ENCODE measurements around the gene TAOK3. TPM values are rescaled to one million over a fixed set of nuclear protein-coding genes. Genes with fewer than 3 reads are reported as not detected.

The TAOK3 gene
- total RNA-seq, 6 experiments from 2014 or later = 26.0 to 30.7 (median 28.0) TPM

DNA sequence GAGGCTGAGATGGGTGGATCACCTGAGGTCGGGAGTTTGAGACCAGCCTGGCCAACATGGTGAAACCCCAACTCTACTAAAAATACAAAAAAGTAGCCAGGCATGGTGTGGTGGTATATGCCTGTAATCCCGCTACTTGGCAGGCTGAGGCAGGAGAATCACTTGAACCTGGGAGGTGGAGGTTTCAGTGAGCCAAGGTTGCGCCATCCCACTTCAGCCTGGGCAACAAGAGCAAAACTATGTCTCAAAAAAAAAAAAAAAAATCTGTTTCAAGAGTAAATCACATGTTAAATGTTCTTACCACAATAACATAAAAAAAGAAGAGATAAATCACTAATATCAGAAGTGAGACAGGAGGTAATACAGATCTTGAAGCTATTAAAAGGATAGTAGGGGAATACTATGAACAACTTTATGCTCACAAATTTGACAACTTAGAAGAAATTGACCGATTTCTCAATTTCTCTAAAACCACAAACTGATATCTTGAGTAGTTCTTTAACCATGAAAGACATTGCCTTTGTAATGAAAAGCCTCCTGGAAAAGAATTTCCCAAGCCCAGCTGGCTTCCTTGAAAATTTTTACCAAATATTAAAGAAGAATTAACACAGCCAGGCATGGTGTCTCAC lies 37.7 kb downstream of the TAOK3 start:
- TF ChIP-seq, protein P1, sequence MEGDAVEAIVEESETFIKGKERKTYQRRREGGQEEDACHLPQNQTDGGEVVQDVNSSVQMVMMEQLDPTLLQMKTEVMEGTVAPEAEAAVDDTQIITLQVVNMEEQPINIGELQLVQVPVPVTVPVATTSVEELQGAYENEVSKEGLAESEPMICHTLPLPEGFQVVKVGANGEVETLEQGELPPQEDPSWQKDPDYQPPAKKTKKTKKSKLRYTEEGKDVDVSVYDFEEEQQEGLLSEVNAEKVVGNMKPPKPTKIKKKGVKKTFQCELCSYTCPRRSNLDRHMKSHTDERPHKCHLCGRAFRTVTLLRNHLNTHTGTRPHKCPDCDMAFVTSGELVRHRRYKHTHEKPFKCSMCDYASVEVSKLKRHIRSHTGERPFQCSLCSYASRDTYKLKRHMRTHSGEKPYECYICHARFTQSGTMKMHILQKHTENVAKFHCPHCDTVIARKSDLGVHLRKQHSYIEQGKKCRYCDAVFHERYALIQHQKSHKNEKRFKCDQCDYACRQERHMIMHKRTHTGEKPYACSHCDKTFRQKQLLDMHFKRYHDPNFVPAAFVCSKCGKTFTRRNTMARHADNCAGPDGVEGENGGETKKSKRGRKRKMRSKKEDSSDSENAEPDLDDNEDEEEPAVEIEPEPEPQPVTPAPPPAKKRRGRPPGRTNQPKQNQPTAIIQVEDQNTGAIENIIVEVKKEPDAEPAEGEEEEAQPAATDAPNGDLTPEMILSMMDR (IDR thresholded peaks at IDR 0.05) = no peak
- peaks cover 14% of the 10 kb centered on the region for H3K36me3 Mint-ChIP-seq (ENCODE audit: low read depth)
- no peak overlapping the region for H3K27ac Mint-ChIP-seq
- no peak for DNase-seq
- peaks cover 71% of the 10 kb centered on the region for H3K4me1 Mint-ChIP-seq (ENCODE audit: low read depth)
- no peaks in the 10 kb centered on the region for H3K9me3 Mint-ChIP-seq
- H3K27me3 Mint-ChIP-seq (ENCODE audit: insufficient read depth) = peaks cover 2% of the 10 kb centered on the region; the same call in 1 of the 2 replicates
- no peak overlapping the region for H3K4me3 Mint-ChIP-seq

- TF ChIP-seq, protein P1 (IDR thresholded peaks at IDR 0.05) = no peak
- Mint-ChIP-seq H3K27ac (no peak overlapping the region), H3K9me3 (no peaks in the 10 kb centered on the region), H3K4me3 (no peak overlapping the region), H3K27me3 (ENCODE audit: insufficient read depth) (peaks cover 2% of the 10 kb centered on the region; the same call in 1 of the 2 replicates), H3K4me1 (ENCODE audit: low read depth) (peaks cover 73% of the 10 kb centered on the region), H3K36me3 (ENCODE audit: low read depth) (peaks cover 10% of the 10 kb centered on the region)
- DNase-seq = no peak
These were observed 38.5 kb downstream of the TAOK3 start for GRCh38 chr12:118334241-118334640.

- H3K4me1 Mint-ChIP-seq (ENCODE audit: low read depth) = peaks cover 73% of the 10 kb centered on the region
- H3K4me3 Mint-ChIP-seq = no peak overlapping the region
- H3K27ac Mint-ChIP-seq = no peak overlapping the region
- H3K27me3 Mint-ChIP-seq (ENCODE audit: insufficient read depth) = peaks cover 2% of the 10 kb centered on the region; the same call in 1 of the 2 replicates
- H3K9me3 Mint-ChIP-seq = no peaks in the 10 kb centered on the region
- TF ChIP-seq, protein P1 (IDR thresholded peaks at IDR 0.05) = no peak
- DNase-seq = no peak
- peaks cover 17% of the 10 kb centered on the region; the same call in 1 of the 2 replicates for H3K36me3 Mint-ChIP-seq (ENCODE audit: low read depth)
These were observed 40.2 kb downstream of the TAOK3 start for GRCh38 chr12:118332511-118332910.

- H3K4me3 Mint-ChIP-seq = peak overlapping the region; percentile 74
- H3K27ac Mint-ChIP-seq = peak overlapping the region; percentile 91
- DNase-seq = peak; percentile 76
- H3K27me3 Mint-ChIP-seq (ENCODE audit: insufficient read depth) = peaks cover 2% of the 10 kb centered on the region; the same call in 1 of the 2 replicates
- peaks cover 22% of the 10 kb centered on the region; the same call in 1 of the 2 replicates for H3K36me3 Mint-ChIP-seq (ENCODE audit: low read depth)
- H3K9me3 Mint-ChIP-seq = no peaks in the 10 kb centered on the region
- TF ChIP-seq, protein P1 (IDR thresholded peaks at IDR 0.05) = no peak
- H3K4me1 Mint-ChIP-seq (ENCODE audit: low read depth) = peaks cover 66% of the 10 kb centered on the region
These were observed 42.2 kb downstream of the TAOK3 start for GRCh38 chr12:118330421-118331018.

DNA sequence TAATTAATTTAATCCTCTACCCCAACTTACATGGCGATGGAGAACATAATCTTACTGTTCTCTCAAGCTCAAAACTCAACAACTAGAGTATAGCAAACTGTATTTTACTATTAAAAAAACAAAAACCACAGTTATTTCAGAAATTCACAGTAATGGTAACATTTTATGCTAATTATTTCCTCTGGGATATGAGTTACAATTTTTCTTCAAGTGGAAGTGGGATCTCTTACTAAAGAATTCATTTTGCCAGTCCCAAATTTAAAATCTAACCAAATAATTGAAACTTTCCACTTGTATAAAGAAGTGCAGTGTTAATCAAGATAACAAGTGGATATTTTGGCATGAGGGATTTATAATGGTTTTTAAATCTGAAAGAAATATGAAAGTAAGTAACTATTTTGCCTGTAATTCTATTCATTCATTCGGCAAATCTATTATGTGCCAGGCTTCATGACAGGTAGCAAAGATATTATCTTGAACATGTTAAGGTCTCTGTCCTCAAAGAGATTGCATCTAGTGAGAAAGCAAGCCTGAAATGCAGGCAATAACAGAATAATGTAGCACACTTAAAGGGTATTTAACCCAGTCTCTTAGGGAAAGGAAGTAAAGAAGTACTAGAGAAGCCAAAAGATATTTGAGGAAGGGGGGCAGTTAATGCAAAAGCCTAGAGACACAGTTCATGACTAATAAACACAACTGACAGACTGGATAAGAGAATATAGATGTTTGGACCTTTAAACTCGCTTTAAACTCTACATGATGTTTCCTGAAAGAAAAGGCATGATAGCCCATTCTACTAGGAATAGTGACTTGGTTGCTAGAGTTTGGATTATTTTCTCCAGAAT lies 44.0 kb downstream of the TAOK3 start:
- no peak for DNase-seq
- Mint-ChIP-seq H3K4me1 (ENCODE audit: low read depth) (peaks cover 76% of the 10 kb centered on the region), H3K27ac (peak overlapping the region; percentile 57), H3K36me3 (ENCODE audit: low read depth) (peaks cover 27% of the 10 kb centered on the region), H3K9me3 (no peaks in the 10 kb centered on the region), H3K4me3 (peak overlapping the region; percentile 45; the same call in 1 of the 2 replicates), H3K27me3 (ENCODE audit: insufficient read depth) (no peaks in the 10 kb centered on the region)
- TF ChIP-seq, protein P1 (IDR thresholded peaks at IDR 0.05) = no peak
